GM15510 (cell line): ENCODE measurements around the gene PRSS53.

Experiments
- POLR2A ChIP-seq: IDR thresholded peaks from 3 replicates; pipeline ENCODE4 v1.6.1; 2011; ENCODE audit warnings: borderline replicate concordance; ENCODE audit not compliant: insufficient read length; ENCODE audit errors: extremely low read depth

Gene PRSS53

DNA sequence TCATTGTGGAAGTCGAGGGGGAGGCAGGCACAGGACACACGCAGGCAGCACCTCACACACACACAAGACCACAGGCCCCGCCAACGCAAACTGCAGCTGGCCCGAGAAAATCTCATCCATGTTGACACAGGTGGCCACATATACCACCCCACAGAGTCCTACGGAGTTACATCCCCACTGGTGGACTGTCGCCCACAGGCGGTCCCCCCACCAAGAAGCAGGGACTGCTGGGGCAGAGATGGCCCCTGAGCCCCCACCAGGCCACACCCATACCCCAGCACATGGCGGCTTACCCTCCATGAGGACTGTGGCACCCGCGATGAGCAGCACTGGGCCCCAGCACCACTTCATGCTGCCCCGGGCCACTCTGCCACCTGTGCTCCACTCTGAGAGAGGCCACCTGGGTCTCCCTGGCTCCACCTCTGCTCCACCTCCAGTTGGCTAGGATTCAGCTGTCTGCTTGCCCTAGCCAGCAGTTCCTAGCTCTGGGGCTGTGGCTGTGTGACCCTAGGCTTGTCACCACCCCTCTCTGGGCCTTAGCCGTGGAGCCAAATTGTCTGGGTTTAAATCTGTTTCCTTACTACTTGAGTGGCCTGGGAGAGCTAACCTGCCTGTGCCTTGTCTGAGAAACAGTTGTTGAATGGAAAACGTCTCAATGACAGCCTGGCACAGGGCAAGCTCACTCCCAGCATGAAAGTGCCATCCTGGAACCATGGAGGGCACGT is at the start of gene PRSS53:
PRSS53 (minus strand) TSS at position 485 of the 725 bp plus-strand sequence; CDS start at position 351, 134 bp downstream.
- TF ChIP-seq POLR2A = no peak

DNA sequence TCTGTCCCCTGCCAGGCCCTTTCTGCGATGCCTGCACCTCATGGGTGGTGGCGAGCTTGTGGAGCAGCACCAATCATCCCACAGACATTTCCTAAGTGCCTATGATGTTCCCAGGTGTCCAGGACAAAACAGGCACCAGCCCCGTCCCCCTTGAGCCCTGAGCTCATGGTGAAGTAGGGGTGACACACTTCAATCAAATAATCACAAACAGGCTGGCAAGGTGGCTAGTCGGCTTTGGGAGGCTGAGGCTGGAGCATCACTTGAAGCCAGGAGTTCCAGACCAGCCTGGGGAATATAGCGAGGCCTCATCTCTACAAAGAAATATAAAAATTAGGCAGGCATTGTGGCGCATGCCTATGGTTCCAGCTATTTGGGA is 47.5 kb upstream of the PRSS53 start:
- TF ChIP-seq POLR2A = no peak

DNA sequence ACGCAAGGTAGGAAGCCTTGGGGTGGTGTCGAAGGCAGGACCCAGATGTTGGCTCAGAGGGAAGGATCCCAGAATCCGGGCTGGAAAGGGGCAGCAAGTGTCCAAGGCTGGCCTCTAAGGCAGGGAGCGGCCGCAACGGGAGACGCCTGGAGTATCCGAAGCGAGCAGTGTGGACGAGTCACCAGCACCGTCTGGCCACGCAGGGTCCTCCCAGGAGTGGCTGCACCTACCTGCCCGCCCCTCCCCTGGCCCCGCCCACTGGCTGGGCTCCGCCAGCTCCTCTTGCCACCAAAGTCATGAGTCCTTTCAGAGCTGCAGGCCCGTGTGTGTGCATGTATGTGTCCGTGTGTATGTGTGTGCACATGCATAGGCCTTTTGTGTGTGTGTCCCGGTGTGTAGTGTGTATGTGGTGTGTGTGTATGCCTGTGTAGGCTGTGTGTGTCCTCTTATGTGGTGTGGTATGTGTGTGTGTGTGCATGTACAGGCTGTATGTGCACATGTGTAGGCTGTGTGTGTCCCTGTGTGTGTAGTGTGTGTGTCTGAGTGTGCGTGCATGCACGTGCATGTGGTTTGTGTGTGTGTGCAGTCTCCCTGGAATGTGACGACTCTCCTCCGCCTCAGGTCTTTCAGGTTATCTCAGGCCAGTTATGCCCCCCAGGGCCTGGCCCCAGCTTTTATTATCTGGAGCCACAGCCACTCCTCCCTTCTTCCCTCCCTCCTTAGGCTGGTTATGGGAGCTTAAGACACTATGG is 47.0 kb upstream of the PRSS53 start, which contains the start of gene PRSS8:
PRSS8 (minus strand) TSS at position 193 of the 752 bp plus-strand sequence. CDS start 229 bp downstream, outside the sequence.
- no peak for TF ChIP-seq POLR2A

DNA sequence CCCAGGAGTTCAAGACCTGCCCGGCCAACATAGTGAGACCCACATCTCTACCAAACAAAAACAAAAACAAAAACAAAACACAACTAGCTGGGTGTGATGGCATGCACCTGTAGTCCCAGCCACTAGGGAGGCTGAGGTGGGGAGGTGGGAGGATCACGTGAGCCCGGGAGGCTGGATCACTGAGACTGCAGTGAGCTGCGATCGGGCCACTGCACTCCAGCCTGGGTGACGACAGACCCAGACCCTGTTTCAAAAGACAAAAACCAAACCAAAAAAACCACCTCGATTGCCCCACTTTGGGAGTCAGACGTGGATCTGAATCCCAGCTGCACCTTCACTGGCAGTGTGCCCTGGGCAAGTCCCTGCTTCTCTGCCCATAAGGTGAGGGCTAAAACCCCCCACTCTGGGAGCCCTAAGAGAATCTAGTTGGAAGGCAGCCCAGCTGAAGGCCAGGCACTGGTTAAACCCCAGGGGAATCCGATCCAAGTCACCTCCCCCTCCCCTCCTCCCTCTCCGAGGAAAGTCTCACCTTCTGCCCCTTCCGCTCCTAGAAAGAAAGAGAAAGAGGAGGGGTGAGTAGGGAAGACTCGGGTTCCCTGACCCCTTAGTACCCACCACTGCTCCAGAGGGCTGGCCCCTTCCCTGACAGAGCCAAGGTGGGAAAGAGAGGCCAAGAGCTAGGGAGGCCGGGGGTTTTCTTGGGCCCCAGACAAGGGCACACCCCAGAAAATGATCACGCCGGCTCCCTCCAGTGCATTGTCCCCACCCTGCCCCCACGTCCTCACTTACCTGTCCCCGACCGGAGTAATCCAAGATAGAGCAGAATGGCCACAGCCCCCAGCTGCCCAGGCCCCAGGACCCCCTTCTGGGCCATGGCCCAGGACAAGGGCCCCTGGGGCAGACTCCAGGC is 46.1 kb upstream of the PRSS53 start:
- no peak for TF ChIP-seq POLR2A

DNA sequence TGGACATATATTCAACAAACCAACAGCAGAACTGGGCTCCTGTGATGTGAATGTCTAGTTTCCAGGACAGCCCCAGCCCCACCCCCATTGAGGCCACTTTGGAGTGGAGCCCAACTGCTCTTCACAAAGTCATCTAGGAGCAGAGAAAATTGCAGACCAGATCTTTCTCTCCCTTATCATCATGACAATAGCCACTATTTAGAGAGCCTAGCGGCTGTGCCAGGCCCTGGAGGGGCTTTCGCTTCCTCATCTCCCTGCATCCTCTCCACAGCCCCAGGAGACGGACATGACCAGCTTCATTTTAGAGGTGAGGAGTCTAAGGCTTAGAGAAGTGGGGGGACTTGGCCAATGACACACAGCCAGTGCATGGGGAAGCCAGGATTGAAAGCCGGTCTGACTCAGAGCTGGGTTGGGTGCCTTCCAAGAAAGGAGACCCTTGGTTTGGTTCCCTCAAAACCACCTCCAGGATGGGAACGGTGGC is 45.4 kb upstream of the PRSS53 start:
- TF ChIP-seq POLR2A = no peak

DNA sequence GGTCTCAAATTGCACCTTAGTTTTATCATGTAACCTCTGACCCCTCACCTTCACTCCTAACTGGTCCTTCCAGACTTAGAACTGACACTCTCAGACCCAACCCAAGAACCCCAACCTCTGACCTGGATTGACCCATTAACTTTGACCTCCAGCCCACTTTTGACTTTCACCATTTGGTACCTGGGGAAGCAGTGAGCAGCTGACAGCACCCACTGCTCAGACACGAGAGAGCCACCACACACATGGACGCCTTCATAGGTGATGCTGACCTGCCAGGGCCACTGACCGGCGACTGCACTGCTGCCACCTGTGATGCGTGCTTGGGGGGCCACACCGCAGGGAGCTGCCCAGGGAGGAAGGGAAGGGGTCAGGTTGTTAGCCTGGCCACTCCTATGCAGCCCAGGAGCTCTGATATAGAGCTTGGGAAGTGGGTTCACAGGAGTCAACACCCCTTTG is 44.3 kb upstream of the PRSS53 start:
- TF ChIP-seq POLR2A = no peak

DNA sequence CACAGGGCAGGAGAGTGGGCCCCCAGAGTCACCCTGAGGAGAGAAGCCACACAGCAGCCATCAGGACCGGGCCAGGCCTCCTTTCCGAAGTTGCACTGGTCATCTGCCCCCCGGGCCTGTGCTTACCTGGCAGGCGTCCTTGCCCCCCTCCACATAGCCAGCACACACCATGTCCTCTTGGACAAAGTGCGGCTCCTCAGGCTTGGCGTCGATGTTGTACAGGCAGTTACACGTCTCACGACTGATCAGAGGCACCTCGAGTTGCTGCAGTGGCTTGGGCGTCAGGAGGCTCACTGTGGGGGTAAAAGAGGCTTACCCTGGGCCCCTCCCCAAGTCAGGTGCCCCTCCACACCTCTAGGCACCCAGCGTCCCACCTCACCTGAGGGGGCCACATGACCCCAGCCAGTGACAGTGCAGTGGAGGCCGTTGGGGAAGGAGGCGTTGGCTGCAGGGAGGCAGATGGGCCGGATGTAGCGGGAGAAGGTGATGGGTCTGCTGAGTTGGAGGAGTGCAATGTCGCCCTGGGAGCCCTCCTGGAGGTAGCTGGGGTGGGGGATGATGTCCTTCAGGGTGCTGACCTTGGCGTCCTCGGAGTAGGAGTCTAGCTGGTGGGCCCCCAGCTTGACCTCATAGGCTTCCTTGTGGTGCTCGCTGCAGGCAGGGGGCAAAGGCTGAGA is 43.7 kb upstream of the PRSS53 start:
- no peak for TF ChIP-seq POLR2A

DNA sequence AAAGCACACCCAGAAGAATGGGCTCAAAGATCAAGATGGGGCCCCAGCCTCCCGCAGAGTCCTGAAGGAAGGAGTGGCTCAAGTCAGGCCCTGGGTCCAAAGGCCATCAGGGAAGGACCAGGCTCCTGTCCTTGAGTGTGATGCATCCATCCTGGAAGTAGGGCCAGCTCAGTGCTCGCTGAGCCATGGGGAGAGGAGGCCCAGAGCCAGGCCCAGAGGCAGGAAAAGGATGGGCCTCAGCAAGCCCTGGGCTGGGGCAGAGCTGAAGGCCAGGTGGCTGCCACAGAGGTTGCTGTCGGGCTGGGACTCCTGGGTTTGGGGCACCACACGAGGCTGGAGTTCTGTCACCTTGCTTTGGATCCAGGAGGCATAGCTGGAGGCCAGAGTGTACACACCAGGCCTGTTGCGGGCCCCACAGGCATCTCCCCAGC is 43.1 kb upstream of the PRSS53 start:
- TF ChIP-seq POLR2A = no peak

DNA sequence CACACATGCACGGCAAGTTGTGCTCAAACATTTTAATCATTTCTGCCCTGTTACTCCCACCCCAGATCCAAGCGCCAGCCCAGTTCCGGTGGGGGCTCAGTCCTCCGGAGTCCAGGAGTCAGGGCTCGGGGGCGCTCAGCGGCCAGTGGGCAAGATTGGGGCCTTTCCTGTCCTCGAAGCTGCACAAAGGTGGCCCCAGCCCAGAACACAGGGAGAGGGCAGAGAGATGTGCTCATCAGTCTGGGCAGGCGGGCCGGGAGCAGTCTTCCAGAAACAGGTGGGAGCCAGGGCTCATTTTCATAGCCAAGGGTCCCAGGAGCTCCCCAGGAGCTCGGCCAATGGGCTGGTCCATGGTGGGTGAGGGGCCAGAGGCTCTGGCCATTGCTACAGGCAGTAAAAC is 42.7 kb upstream of the PRSS53 start:
- TF ChIP-seq POLR2A = no peak

DNA sequence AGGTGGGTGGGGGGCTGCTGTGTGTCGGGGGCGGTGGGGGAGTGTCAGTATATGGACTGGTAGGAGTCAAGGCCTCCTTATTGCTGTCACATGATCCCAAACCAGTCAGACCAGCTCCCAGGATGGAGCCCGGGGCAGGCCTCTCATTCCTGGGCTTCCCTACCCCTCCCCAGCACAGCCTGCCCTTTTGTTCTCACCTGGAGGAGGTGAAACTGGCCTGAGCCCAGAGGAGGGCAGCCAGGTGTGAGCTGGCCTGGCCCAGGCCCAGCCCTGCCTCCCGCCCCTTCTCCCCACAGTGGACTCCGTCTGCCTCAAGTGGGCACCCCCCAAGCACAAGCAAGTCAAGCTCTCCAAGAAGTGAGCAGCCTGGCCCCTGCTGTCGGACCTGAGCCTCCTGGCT is 42.2 kb upstream of the PRSS53 start:
- TF ChIP-seq POLR2A = no peak

DNA sequence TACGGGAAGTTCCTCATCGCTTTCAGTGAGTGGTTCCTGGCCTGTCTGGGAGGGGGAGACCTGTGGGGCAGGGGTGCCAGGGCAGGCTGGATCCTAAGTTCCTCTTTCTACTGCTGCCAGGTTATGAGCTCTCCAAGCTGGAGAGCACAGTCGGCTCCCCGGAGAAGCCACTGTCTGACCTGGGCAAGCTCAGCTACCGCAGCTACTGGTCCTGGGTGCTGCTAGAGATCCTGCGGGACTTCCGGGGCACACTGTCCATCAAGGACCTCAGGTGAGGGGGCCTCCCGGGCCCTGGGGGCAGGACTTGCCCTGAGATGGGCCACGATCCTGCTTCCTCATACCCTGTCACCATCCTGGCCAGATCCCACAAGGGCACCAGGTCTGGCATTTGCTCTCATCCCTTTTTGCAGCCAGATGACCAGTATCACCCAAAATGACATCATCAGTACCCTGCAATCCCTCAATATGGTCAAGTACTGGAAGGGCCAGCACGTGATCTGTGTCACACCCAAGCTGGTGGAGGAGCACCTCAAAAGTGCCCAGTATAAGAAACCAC is 41.7 kb upstream of the PRSS53 start:
- no peak for TF ChIP-seq POLR2A

DNA sequence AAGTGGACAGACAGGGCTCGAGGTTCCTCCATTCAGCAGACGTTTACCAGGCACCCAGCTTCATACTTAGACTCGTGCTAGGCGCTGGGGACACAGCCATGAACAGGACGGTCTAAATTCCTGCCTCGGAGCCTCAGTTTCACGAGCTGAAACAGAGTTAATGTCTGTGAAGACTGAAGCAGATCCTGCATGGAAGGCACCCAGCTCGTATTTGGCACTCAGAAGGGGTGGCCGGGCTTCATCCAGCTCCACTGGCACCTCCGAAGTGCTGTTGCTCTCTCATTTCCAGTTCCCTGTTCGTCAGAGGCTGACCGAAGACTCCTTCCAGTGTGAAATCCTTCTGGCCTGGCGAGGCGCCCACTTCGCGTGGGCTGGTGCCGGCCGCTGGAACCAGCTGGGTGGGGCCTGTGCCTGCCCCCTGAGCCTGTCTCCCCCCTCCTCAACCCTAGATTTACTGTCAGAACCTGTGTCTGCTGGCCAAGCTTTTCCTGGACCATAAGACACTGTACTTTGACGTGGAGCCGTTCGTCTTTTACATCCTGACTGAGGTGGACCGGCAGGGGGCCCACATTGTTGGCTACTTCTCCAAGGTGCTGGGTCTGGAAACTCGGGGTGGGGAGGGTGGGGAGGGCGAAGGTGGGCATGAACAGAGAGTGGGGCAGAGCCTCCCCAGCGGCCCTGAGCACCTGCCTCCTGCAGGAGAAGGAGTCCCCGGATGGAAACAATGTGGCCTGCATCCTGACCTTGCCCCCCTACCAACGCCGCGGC is 41.0 kb upstream of the PRSS53 start:
- TF ChIP-seq POLR2A = no peak
